Motor neuron (in vitro differentiated cells): ENCODE results near the gene STXBP5. TPM values are rescaled to one million over a fixed set of nuclear protein-coding genes. Genes with fewer than 3 reads are reported as not detected.

Experiments
- ATAC-seq, 8 experiments: fragments of 200-7000 bp; cut with Tn5 transposase; replicated peaks in 6 of 8; 2 replicates each; pipeline ENCODE4 v1.8.0; 2021; ENCODE audit warnings: mild to moderate bottlenecking in 8 of 8, moderate library complexity in 8 of 8
- H3K27ac ChIP-seq, 2 donors: fragments of 250-450 bp; sonication (Bioruptor Pico); 2 replicates each; pipeline ENCODE4 v1.9.0; 2021; ENCODE audit warnings: antibody characterized with exemption in 2 of 2, mild to moderate bottlenecking in 2 of 2, moderate library complexity in 1 of 2
- H3K4me1 ChIP-seq, 2 donors: fragments of 250-450 bp; sonication (Bioruptor Pico); replicated peaks in 1 of 2; 2 replicates each; pipeline ENCODE4 v1.6.1; 2021; ENCODE audit warnings: antibody characterized with exemption in 2 of 2, mild to moderate bottlenecking in 2 of 2, moderate library complexity in 1 of 2
- H3K4me3 ChIP-seq, 5 donors: fragments of 250-450 bp; sonication (Bioruptor Pico); 2 replicates each; pipeline ENCODE4 v1.9.0; 2021; ENCODE audit warnings: antibody characterized with exemption in 5 of 5, mild to moderate bottlenecking in 5 of 5, moderate library complexity in 4 of 5
- WGBS, 10 experiments: fragments of 450-650 bp; shearing (Covaris generic); methylation state at CpG; one replicate each; pipeline ENCODE4 v1.0.0; 2022; 5-methylcytosine and 5-hydroxymethylcytosine counted together
- in situ Hi-C, 9 experiments: fragments of 400-800 bp; cut with MboI; loops; one replicate each; pipeline ENCODE4 v1.15.0; 2021; ENCODE audit warnings: low sequenced_read_pairs in 9 of 9, low pct_unique_long_range_greater_than_20kb in 2 of 9; ENCODE audit not compliant: unreplicated experiment in 9 of 9
- total RNA-seq, 8 experiments: library from RNA; unstranded; fragments of 300-600 nt; gene quantifications; 2 replicates each; pipeline versions ENCODE4 v1.2.3 to v1.2.4, GENCODE V29; 2022

Gene STXBP5
- 10 to 100 TPM in 7 of 8 experiments, 1 to 10 TPM in 1; 9.0 to 24.3 (median 14.1) TPM for total RNA-seq

GRCh38 chr6:147204060-147204785 is at the start of gene STXBP5:
TSS of gene STXBP5 (plus strand) at chr6:147204417. CDS start at chr6:147204533, 116 bp downstream.
- WGBS, 10 experiments = 0 to 2% (median 0%) methylated on average over 1 to 23 of the region's 85 CpGs; no CpG with 5 or more reads in 6 of the 10 experiments
- in situ Hi-C loops = loop anchor here in 2 of 9 experiments (25.0 kb wide), 2 partner anchors 292 to 342 kb away; no protein-coding TSS in a partner anchor
- Histone ChIP-seq H3K27ac (peak within 1 kb of the TSS; percentile 90 to 92), H3K4me3 (peak within 1 kb of the TSS; percentile 56 to 89 (median 77)), H3K4me1 (peaks cover 4 to 15% of the 10 kb centered on the region in 2 donors)
- peak; percentile 15 to 62 (median 55) for ATAC-seq

- H3K4me1 ChIP-seq = no peaks in the 10 kb centered on the region
- peak; percentile 70 to 99 (median 95) for ATAC-seq
- H3K4me3 ChIP-seq = no peak overlapping the region
- in situ Hi-C loops = no loop called here
- 0 to 63% (median 36%) methylated on average over 1 of the region's 1 CpG; no CpG with 5 or more reads in 6 of the 10 experiments for WGBS, 10 experiments
- H3K27ac ChIP-seq = no peak overlapping the region
Measured at GRCh38 chr6:147154454-147154853, 49.8 kb upstream of the STXBP5 start.

DNA sequence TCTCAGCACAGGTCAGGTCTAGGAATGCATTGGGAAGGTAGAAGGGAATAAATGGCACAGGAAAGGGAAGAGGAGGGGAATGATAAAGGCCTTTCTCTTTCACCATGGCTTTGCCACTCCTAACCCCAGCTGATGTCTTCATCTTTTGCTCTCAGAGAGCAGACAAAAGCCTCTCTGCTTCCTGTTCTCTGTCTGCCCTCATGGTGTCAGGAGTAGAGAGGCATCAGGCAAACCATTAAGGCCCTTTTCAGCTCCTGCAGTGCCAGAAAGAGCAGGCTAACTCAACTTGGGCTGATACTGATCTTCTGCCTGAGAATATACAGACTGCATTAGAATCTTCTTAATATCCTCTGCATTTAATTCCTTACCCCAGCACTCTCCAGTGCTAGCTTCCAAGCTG is 48.0 kb upstream of the STXBP5 start:
- no peak overlapping the region for H3K4me3 ChIP-seq
- H3K27ac ChIP-seq = no peak overlapping the region
- no peaks in the 10 kb centered on the region for H3K4me1 ChIP-seq
- ATAC-seq = no peak
- in situ Hi-C loops = no loop called here

DNA sequence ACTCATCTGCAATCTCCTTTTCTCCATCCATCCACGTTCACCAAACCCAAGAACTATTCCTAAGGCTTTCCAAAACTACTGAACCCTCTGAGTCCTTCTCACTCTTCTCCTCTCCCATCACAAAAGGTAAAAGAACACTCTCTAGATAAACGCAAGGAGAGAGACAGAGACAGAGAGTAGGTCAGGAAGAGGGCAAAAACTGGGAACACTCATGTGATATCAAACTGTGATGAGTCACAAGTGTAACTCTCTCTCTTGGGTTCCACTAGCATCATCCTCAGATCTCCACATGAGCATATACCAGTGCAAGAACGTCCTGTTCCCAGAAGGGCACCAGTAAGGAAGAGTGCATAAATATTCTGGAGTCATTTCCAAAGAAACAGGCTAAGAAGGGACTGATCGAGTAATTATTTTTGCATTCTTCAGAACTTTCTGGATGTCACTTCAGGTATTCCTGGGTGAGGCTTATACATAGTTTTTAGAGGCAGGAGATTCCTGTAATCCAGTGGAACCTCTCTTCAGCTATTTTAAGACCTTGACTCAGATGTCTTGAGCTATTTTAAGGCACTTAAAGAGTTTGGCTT is 47.3 kb upstream of the STXBP5 start:
- Histone ChIP-seq H3K27ac (no peak overlapping the region), H3K4me3 (no peak overlapping the region), H3K4me1 (no peaks in the 10 kb centered on the region)
- ATAC-seq = peak in 3 of 8 experiments; percentile 31 to 83 (median 47)
- in situ Hi-C loops = no loop called here
- 40 to 100% (median 83%) methylated on average over 1 to 4 of the region's 4 CpGs; no CpG with 5 or more reads in 1 of the 10 experiments for WGBS, 10 experiments

DNA sequence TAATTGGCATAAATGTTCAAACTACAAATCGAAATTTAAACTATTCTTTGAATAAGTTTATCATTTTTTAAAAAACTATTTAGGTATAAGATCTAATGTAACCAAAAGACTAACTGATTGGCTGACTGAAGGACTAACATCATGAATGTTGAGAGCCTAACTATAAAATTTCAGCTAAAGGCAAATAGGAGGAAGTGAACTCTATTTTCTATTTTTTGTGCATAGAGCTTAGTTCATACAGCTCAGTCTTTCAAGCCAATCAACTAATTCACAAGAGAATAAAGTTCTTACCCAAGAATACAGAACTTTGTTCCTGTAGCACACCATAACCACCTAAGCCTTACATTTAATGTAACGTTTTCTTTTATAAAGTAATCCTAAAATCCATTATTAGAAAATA is 46.3 kb upstream of the STXBP5 start:
- Histone ChIP-seq H3K4me3 (no peak overlapping the region), H3K27ac (no peak overlapping the region), H3K4me1 (no peaks in the 10 kb centered on the region)
- ATAC-seq = no peak
- in situ Hi-C loops = no loop called here
- 54 to 95% (median 73%) methylated on average over 2 of the region's 2 CpGs for WGBS, 10 experiments

DNA sequence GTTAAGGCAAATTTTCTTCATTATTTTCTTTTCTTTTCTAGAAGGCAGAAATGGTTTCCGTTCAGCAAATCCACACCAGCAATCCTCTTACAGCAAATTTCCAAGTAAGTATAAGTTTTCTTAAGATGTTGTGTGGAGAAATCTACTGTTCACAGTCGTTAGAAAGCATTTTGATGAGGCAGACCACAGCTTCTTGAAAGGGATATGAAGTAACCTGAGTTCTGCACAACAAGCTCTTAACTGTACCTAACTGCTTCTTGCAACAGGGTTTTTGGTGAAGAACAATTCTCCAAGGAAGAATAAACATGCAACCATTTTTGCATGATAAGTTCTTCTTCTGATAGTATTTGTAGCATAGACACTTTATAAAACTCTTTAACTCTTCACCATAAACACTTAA is 45.3 kb upstream of the STXBP5 start:
- WGBS, 10 experiments = 50 to 100% (median 87%) methylated on average over 1 to 2 of the region's 2 CpGs; no CpG with 5 or more reads in 1 of the 10 experiments
- in situ Hi-C loops = no loop called here
- ATAC-seq = no peak
- Histone ChIP-seq H3K27ac (no peak overlapping the region), H3K4me1 (no peaks in the 10 kb centered on the region), H3K4me3 (no peak overlapping the region)

DNA sequence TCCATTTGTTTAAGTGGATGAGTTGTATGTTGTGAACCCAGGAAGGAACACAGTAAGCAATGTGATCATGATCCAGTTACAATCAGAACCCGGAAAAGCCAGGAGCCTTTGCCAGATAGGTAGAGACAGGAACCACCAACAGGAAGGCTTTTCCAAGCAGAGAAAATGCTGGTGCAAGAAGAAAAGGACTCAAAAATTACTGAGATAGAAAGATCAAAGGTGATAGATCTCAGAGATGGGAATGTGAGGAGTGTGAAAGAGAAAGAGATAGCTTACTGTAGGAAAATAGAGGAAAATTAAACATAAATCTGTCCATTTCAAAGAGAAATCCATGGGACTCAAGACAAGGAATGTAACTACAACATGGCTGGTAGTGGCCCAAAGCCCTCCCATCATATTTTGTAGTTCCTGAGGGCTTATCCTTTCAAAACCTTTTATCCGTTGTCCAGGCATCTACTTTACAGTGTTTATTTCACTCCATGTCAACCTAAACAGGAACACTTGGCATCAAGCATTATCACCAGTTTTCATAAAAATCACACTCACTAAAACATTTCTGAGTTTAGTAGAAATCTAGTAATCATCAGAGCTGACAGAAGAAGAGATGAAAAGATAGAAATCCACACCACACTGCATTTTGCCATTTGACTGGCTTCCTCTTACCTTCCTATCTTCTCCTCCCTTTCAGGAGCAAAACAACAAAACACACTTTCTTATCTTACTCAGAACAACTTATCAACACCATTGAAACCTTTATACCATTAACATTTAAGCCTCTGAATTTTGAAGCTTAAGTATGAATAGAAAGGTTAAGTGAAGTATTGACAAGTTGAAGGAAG is 44.5 kb upstream of the STXBP5 start:
- Histone ChIP-seq H3K4me3 (no peak overlapping the region), H3K27ac (no peak overlapping the region), H3K4me1 (no peaks in the 10 kb centered on the region)
- in situ Hi-C loops = no loop called here
- no peak for ATAC-seq
- WGBS, 10 experiments = 64 to 100% (median 93%) methylated on average over 1 to 2 of the region's 2 CpGs

DNA sequence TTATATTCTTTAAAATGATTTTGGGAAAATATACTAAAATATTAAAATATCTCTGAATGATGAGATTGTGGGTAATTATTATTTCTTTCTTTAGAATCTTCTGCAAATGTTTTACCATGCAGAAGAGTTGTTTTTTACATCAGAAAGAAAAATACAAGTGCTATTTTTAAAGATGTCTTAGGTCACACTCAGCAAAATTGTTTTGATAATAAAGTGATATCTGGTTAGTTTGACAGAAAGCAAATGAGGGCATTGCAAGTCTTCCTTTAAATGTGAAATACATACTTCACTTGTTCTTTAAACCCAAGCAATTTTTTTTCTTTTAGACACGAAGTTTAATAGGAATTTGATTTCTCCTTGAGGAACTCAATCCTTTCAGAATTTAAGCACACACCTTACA is 43.6 kb upstream of the STXBP5 start:
- in situ Hi-C loops = no loop called here
- no peak for ATAC-seq

GRCh38 chr6:147161253-147161973 is 42.8 kb upstream of the STXBP5 start:
- H3K4me1 ChIP-seq = no peaks in the 10 kb centered on the region
- no peak overlapping the region for H3K27ac ChIP-seq
- in situ Hi-C loops = no loop called here
- ATAC-seq = peak in 2 of 8 experiments; percentile 32 to 72
- no peak overlapping the region for H3K4me3 ChIP-seq
- 18 to 100% (median 74%) methylated on average over 2 to 4 of the region's 4 CpGs; no CpG with 5 or more reads in 1 of the 10 experiments for WGBS, 10 experiments

More for the DNA sequence above, 43.6 kb upstream of the STXBP5 start:
- no peaks in the 10 kb centered on the region for H3K4me1 ChIP-seq
- H3K27ac ChIP-seq = no peak overlapping the region
- 71 to 100% (median 100%) methylated on average over 1 of the region's 1 CpG; no CpG with 5 or more reads in 1 of the 10 experiments for WGBS, 10 experiments
- H3K4me3 ChIP-seq = no peak overlapping the region

DNA sequence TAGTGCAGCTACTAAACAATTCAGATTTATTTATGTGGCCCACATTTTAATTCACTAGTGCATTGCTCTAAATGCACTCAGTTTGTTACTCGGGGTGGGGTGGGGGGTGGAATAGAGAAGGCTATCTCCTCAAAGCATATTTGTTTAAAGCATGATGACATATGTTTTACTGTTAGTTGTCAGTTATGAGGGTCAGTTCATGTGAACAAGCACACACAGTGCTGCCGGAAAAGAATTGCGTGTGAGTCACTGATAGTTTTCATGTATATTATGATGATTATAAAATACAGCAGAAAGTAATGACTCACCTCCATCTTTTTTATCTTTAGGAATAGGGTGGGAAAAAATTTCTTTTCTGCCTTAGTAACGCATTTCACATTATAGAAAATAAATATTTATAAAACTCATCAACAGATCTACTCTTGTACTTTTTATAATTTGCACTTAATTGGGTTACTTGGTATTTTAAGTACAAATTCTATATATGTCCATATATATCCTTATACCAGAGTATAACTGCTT is 42.2 kb upstream of the STXBP5 start:
- Histone ChIP-seq H3K4me1 (no peaks in the 10 kb centered on the region), H3K27ac (no peak overlapping the region), H3K4me3 (no peak overlapping the region)
- in situ Hi-C loops = no loop called here
- WGBS, 10 experiments = 0 to 83% (median 67%) methylated on average over 1 to 4 of the region's 4 CpGs; no CpG with 5 or more reads in 1 of the 10 experiments
- ATAC-seq = peak; percentile 68 to 99 (median 88)

- H3K27ac ChIP-seq = no peak overlapping the region
- H3K4me3 ChIP-seq = no peak overlapping the region
- ATAC-seq = no peak
- H3K4me1 ChIP-seq = no peaks in the 10 kb centered on the region
- in situ Hi-C loops = no loop called here
Measured at GRCh38 chr6:147164761-147165160, 39.5 kb upstream of the STXBP5 start.

- ATAC-seq = peak; percentile 35 to 79 (median 54)
- no peak overlapping the region for H3K4me3 ChIP-seq
- H3K4me1 ChIP-seq = no peaks in the 10 kb centered on the region
- WGBS, 10 experiments = 64 to 100% (median 80%) methylated on average over 1 to 2 of the region's 2 CpGs; no CpG with 5 or more reads in 3 of the 10 experiments
- in situ Hi-C loops = no loop called here
- no peak overlapping the region for H3K27ac ChIP-seq
Measured at GRCh38 chr6:147166360-147166944, 37.8 kb upstream of the STXBP5 start.
